HG03558 (cell line): ENCODE results near the gene SMLR1.

Experiments
- ATAC-seq: cut with Tn5 transposase; IDR thresholded peaks from one replicate; pipeline ENCODE4 v1.9.1; 2021; ENCODE audit warnings: moderate number of reproducible peaks; ENCODE audit not compliant: unreplicated experiment; ENCODE audit errors: extremely low read depth

SMLR1 gene

GRCh38 chr6:130885392-130886192 is 58.4 kb downstream of the SMLR1 start:
- peak; percentile 73 for ATAC-seq
